ENCODE measurements around the gene EIF2AK2.

DNA sequence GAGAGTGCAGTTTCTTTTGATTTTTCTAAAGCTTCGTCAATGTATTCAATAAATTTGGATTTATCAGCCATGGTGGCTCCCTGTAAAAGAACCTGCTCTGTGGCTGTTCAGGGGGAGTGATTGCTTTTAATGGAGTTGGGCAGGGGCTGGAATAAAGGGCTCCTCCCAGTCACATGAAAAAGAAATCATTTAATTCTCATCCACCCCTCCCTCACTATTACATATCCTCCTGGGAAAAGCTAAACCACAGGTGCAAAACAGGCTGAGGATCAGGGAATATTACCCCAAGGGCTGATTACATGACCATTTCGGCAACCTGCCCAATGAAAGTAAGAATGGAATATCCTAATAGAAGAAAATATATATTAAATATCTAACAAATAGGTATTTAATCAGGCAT lies 31.8 kb upstream of the EIF2AK2 start, which contains the start of gene SULT6B1:
- TF ChIP-seq, protein P1, sequence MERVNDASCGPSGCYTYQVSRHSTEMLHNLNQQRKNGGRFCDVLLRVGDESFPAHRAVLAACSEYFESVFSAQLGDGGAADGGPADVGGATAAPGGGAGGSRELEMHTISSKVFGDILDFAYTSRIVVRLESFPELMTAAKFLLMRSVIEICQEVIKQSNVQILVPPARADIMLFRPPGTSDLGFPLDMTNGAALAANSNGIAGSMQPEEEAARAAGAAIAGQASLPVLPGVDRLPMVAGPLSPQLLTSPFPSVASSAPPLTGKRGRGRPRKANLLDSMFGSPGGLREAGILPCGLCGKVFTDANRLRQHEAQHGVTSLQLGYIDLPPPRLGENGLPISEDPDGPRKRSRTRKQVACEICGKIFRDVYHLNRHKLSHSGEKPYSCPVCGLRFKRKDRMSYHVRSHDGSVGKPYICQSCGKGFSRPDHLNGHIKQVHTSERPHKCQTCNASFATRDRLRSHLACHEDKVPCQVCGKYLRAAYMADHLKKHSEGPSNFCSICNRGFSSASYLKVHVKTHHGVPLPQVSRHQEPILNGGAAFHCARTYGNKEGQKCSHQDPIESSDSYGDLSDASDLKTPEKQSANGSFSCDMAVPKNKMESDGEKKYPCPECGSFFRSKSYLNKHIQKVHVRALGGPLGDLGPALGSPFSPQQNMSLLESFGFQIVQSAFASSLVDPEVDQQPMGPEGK (CRISPR knock-in tag; IDR thresholded peaks at IDR 0.05; ENCODE audit: borderline replicate concordance): no peak
- TF ChIP-seq ZFP30 (CRISPR knock-in tag; IDR thresholded peaks at IDR 0.05): no peak
- no peak for TF ChIP-seq RARB (CRISPR knock-in tag; IDR thresholded peaks at IDR 0.05)
- no peak for TF ChIP-seq ZC3H10 (CRISPR knock-in tag; IDR thresholded peaks at IDR 0.05)
- TF ChIP-seq ZFP3 (CRISPR knock-in tag; IDR thresholded peaks at IDR 0.05): no peak
- no peak for TF ChIP-seq ESRRG (CRISPR knock-in tag; IDR thresholded peaks at IDR 0.05)
- no peak for TF ChIP-seq ARNTL (CRISPR knock-in tag; IDR thresholded peaks at IDR 0.05; ENCODE audit: borderline replicate concordance, low read depth)
- TF ChIP-seq ZNF565 (CRISPR knock-in tag; conservative IDR thresholded peaks at IDR 0.05; ENCODE audit: low read depth): no peak
